HCT116 (cell line): Measurements from ENCODE around the gene SLC17A5.

Experiments used
- CEBPB ChIP-seq: IDR thresholded peaks from 2 replicates; pipeline ENCODE4 v1.6.1; 2012; ENCODE audit warnings: low read depth
- CTCF ChIP-seq, 3 experiments: fragments of 200-600 bp in 1 of 3; sonication (generic) in 1 of 3; IDR thresholded peaks in 2 of 3; conservative IDR thresholded peaks in 1 of 3; 2 replicates each; pipeline ENCODE4 v1.5.1; 2012 to 2017; ENCODE audit warnings: low read depth in 2 of 3, low read length in 2 of 3, antibody characterized with exemption in 1 of 3, borderline replicate concordance in 1 of 3, control low read depth in 1 of 3, mild to moderate bottlenecking in 1 of 3, mixed read lengths in 1 of 3, mixed run types in 1 of 3, moderate library complexity in 1 of 3; ENCODE audit not compliant: insufficient read depth in 1 of 3
- EGR1 ChIP-seq: IDR thresholded peaks from 2 replicates; pipeline ENCODE4 v1.6.1; 2012; ENCODE audit warnings: low read depth
- MAX ChIP-seq: IDR thresholded peaks from 2 replicates; pipeline ENCODE4 v1.6.1; 2012
- POLR2AphosphoS5 ChIP-seq: IDR thresholded peaks from 2 replicates; pipeline ENCODE4 v1.6.1; 2011; ENCODE audit warnings: mild to moderate bottlenecking, low read depth, low read length, moderate library complexity
- RAD21 ChIP-seq: IDR thresholded peaks from 2 replicates; pipeline ENCODE4 v1.6.1; 2012; ENCODE audit warnings: low read depth, mild to moderate bottlenecking
- SIN3A ChIP-seq: IDR thresholded peaks from 2 replicates; pipeline ENCODE4 v1.6.1; 2012; ENCODE audit warnings: low read depth
- YY1 ChIP-seq: IDR thresholded peaks from 2 replicates; pipeline ENCODE4 v1.6.1; 2011; ENCODE audit warnings: low read length, low read depth, moderate library complexity, mild to moderate bottlenecking; ENCODE audit not compliant: insufficient replicate concordance; ENCODE audit errors: extremely low read depth

- peak; percentile 52; the same call in 1 of the 2 replicates for TF ChIP-seq RAD21
- TF ChIP-seq YY1, result peak; percentile 3
- peak; percentile 49; the same call in 1 of the 2 replicates for TF ChIP-seq EGR1
- peak; percentile 65 for TF ChIP-seq POLR2AphosphoS5
- peak in 2 of 3 experiments; percentile 62 to 67; a peak in 4 of 6 replicates for TF ChIP-seq CTCF (IDR thresholded peaks at IDR 0.05 in 2 of 3, conservative IDR thresholded peaks at IDR 0.05 in 1 of 3; ENCODE audit: borderline replicate concordance in 1 of 3, insufficient read depth in 1 of 3, low read depth in 2 of 3, low read length in 2 of 3)
- TF ChIP-seq CEBPB, result peak; percentile 86
- TF ChIP-seq SIN3A, result peak; percentile 80; the same call in 1 of the 2 replicates
- TF ChIP-seq MAX, result no peak; the same call in none of the 2 replicates
Observed at GRCh38 chr6:73580247-73581149, 73.3 kb downstream of the SLC17A5 start.
